ENCODE measurements around the gene TENT4A. TPM values are rescaled to one million over a fixed set of nuclear protein-coding genes. Genes with fewer than 3 reads are reported as not detected.

The TENT4A gene
- total and polyA plus RNA-seq, 10 donors: 7.1 to 44.8 (median 33.0) TPM

- H3K9me3 ChIP-seq: no peaks in the 10 kb centered on the region
- TF ChIP-seq POLR2AphosphoS5 (IDR thresholded peaks at IDR 0.05): no peak
- TF ChIP-seq CTCF (IDR thresholded peaks at IDR 0.05 in 8 of 11, conservative IDR thresholded peaks at IDR 0.05 in 3 of 11): no peak
- TF ChIP-seq POLR2A (IDR thresholded peaks at IDR 0.05): no peak
- WGBS, 5 donors: 92 to 99% (median 95%) methylated on average over 8 of the region's 8 CpGs
- peaks cover 33 to 100% (median 79%) of the 10 kb centered on the region in 6 donors for H3K4me1 ChIP-seq
- H3K27ac ChIP-seq: no peak overlapping the region
- peaks cover 0 to 42% (median 2%) of the 10 kb centered on the region in 6 donors for H3K36me3 ChIP-seq
- DNase-seq: no peak
- H3K4me3 ChIP-seq: no peak overlapping the region
- H3K27me3 ChIP-seq (replicated peaks in 1 of 7): no peaks in the 10 kb centered on the region
- intact Hi-C loops (cut with DNase I; ENCODE audit: low total_unique reads): no loop called here
Observed at GRCh38 chr5:6727231-6727630, 14.0 kb downstream of the TENT4A start.

- no peak for DNase-seq
- Histone ChIP-seq H3K9me3 (no peaks in the 10 kb centered on the region), H3K27ac (no peak overlapping the region), H3K27me3 (replicated peaks in 1 of 7) (no peaks in the 10 kb centered on the region), H3K36me3 (peaks cover 0 to 45% (median 2%) of the 10 kb centered on the region in 6 donors), H3K4me1 (peaks cover 30 to 100% (median 79%) of the 10 kb centered on the region in 6 donors), H3K4me3 (no peak overlapping the region)
- intact Hi-C loops (cut with DNase I; ENCODE audit: low total_unique reads): no loop called here
- 75 to 86% (median 77%) methylated on average over 16 to 17 of the region's 17 CpGs for WGBS, 5 donors
- no peak for TF ChIP-seq POLR2A (IDR thresholded peaks at IDR 0.05)
- peak in 1 of 3 donors; percentile 30 for TF ChIP-seq POLR2AphosphoS5 (IDR thresholded peaks at IDR 0.05)
Observed at GRCh38 chr5:6728011-6728794, 15.0 kb downstream of the TENT4A start.

GRCh38 chr5:6728795-6729183 is 15.6 kb downstream of the TENT4A start:
- intact Hi-C loops (cut with DNase I; ENCODE audit: low total_unique reads): no loop called here
- Histone ChIP-seq H3K4me1 (peaks cover 32 to 100% (median 79%) of the 10 kb centered on the region in 6 donors), H3K27ac (no peak overlapping the region), H3K27me3 (replicated peaks in 1 of 7) (no peaks in the 10 kb centered on the region), H3K9me3 (no peaks in the 10 kb centered on the region), H3K36me3 (peaks cover 0 to 41% (median 2%) of the 10 kb centered on the region in 6 donors), H3K4me3 (no peak overlapping the region)
- TF ChIP-seq CTCF (IDR thresholded peaks at IDR 0.05 in 8 of 11, conservative IDR thresholded peaks at IDR 0.05 in 3 of 11): no peak
- no peak for TF ChIP-seq POLR2AphosphoS5 (IDR thresholded peaks at IDR 0.05)
- no peak for TF ChIP-seq POLR2A (IDR thresholded peaks at IDR 0.05)
- 77 to 89% (median 85%) methylated on average over 1 of the region's 1 CpG for WGBS, 5 donors
- DNase-seq: no peak

- DNase-seq: peak; percentile 86
- peaks cover 32 to 100% (median 83%) of the 10 kb centered on the region in 6 donors for H3K4me1 ChIP-seq
- WGBS, 5 donors: 45 to 68% (median 55%) methylated on average over 11 to 12 of the region's 12 CpGs
- no peaks in the 10 kb centered on the region for H3K9me3 ChIP-seq
- peak; percentile 6 to 64 (median 51) for TF ChIP-seq POLR2AphosphoS5 (IDR thresholded peaks at IDR 0.05)
- TF ChIP-seq CTCF (IDR thresholded peaks at IDR 0.05 in 8 of 11, conservative IDR thresholded peaks at IDR 0.05 in 3 of 11): no peak
- peaks cover 0 to 34% (median 0%) of the 10 kb centered on the region in 6 donors for H3K36me3 ChIP-seq
- no peak overlapping the region for H3K4me3 ChIP-seq
- H3K27ac ChIP-seq: peak overlapping the region in 3 of 8 donors; percentile 18 to 38 (median 35)
- no peaks in the 10 kb centered on the region for H3K27me3 ChIP-seq (replicated peaks in 1 of 7)
- intact Hi-C loops (cut with DNase I; ENCODE audit: low total_unique reads): no loop called here
Observed at GRCh38 chr5:6729386-6730310, 16.4 kb downstream of the TENT4A start.
